Upper lobe of left lung (tissue), 4 donors: Measurements from ENCODE around the gene CDH13.

ENCODE experiments used
- POLR2A ChIP-seq, 4 donors: fragments of 450-650 bp; IDR thresholded peaks; one replicate each; pipeline ENCODE4 v1.5.1; 2016 to 2017; ENCODE audit warnings: antibody characterized with exemption in 4 of 4, mild to moderate bottlenecking in 2 of 4
- POLR2AphosphoS5 ChIP-seq, 2 donors: sonication (generic); formaldehyde crosslinking; IDR thresholded peaks; one replicate each; pipeline ENCODE4 v1.5.1; 2017; ENCODE audit warnings: antibody characterized with exemption in 2 of 2
- TF ChIP-seq, protein P1 (sequence below), 6 experiments: fragments of 450-650 bp in 4 of 6; fragments of 200-600 bp in 2 of 6; sonication (generic) in 2 of 6; IDR thresholded peaks; one replicate each; pipeline ENCODE4 v1.5.1; 2016 to 2019; ENCODE audit warnings: antibody characterized with exemption in 6 of 6

DNA sequence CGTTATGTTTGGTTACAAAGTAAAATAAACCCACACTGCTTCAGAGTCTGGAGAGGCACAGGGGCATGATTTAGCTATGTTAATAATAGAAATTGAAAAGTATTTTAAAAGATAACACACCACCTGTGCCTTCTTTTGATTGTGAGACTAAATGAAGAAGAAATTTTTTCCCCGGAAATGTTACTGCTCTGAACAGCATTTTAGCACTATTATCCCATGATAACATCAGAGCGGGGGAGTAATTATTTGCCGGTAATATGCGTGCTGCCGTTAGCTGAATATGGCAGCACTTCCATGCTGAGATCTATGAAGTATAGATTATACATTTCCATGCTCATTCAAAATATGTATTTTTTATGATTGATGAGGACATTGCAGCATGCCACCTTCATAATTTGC, 680.8 kb downstream of the CDH13 start:
- no peak for TF ChIP-seq POLR2AphosphoS5 (IDR thresholded peaks at IDR 0.05)
- TF ChIP-seq POLR2A (IDR thresholded peaks at IDR 0.05): no peak
- TF ChIP-seq, protein P1, sequence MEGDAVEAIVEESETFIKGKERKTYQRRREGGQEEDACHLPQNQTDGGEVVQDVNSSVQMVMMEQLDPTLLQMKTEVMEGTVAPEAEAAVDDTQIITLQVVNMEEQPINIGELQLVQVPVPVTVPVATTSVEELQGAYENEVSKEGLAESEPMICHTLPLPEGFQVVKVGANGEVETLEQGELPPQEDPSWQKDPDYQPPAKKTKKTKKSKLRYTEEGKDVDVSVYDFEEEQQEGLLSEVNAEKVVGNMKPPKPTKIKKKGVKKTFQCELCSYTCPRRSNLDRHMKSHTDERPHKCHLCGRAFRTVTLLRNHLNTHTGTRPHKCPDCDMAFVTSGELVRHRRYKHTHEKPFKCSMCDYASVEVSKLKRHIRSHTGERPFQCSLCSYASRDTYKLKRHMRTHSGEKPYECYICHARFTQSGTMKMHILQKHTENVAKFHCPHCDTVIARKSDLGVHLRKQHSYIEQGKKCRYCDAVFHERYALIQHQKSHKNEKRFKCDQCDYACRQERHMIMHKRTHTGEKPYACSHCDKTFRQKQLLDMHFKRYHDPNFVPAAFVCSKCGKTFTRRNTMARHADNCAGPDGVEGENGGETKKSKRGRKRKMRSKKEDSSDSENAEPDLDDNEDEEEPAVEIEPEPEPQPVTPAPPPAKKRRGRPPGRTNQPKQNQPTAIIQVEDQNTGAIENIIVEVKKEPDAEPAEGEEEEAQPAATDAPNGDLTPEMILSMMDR (IDR thresholded peaks at IDR 0.05): no peak
